Stimulated activated CD8-positive, alpha-beta memory T cell treated with anti-CD3 and anti-CD28 coated beads, Interleukin-4, amount 100 ng/mL, for 1 hour (primary cell): ENCODE measurements around the gene CCT8.
"Not testable (repeated sequence)": the region's sequence is repeated elsewhere in the genome, so short reads cannot be mapped to it uniquely, and the experiment has no call there.

Experiments used
- DNase-seq, 2 donors: peaks; one replicate each; pipeline ENCODE4 v3.0.0-alpha.2; 2020; ENCODE audit warnings: low read depth in 2 of 2, low spot score in 1 of 2

The CCT8 gene

GRCh38 chr21:29018540-29018939 lies 54.9 kb downstream of the CCT8 start:
- no peak for DNase-seq

DNA sequence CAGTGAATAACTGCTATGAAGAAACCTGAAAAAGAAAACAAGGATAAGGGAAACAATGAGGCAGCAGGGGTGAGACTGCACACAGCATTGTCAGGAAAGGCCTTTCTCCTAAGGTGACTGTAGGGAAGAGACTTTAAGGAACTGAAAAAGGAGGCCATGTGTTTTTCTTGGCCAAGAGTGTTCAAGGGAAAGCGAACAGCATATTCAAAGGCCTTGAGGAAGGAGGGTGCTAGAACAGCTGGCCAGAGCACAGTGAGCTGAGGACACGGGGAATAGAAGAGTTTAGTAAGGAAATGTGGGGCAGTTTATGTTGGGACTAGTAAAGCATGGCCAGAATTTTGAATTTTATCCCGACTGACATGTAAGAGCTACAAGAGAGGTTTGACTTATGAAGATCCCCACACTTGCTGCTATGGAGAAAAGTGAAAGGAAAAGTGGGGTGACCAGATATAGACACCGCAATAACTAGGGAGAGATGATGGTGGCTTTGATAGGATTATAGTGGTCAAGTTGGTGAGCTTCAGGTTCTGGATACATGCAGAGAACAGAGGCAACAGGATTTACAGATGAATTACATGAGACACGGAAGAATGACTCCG lies 55.7 kb downstream of the CCT8 start:
- DNase-seq = no peak

DNA sequence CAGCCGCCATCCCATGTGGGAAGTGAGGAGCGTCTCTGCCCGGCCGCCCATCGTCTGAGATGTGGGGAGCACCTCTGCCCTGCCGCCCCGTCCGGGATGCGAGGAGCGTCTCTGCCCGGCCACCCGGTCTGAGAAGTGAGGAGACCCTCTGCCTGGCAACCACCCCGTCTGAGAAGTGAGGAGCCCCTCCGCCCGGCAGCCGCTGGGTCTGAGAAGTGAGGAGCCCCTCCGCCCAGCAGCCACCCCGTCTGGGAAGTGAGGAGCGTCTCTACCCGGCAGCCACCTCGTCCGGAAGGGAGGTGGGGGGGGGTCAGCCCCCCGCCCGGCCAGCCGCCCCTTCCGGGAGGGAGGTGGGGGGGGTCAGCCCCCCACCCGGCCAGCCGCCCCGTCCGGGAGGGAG lies 62.2 kb downstream of the CCT8 start:
- DNase-seq = not testable (repeated sequence)

- no peak for DNase-seq
Measured at GRCh38 chr21:29008367-29008766, 65.1 kb downstream of the CCT8 start.

GRCh38 chr21:29007810-29008209 lies 65.6 kb downstream of the CCT8 start:
- DNase-seq = no peak

- DNase-seq = no peak
Measured at GRCh38 chr21:29007135-29007534, 66.3 kb downstream of the CCT8 start.
